Measurements from ENCODE around the gene HSF4. TPM values are rescaled to one million over a fixed set of nuclear protein-coding genes. Genes with fewer than 3 reads are reported as not detected.

Gene HSF4
- total RNA-seq, 3 donors from 2014 or later (not counting 1 experiment from before 2014, with no cell fraction given): 6.9 to 8.3 (median 7.3) TPM

DNA sequence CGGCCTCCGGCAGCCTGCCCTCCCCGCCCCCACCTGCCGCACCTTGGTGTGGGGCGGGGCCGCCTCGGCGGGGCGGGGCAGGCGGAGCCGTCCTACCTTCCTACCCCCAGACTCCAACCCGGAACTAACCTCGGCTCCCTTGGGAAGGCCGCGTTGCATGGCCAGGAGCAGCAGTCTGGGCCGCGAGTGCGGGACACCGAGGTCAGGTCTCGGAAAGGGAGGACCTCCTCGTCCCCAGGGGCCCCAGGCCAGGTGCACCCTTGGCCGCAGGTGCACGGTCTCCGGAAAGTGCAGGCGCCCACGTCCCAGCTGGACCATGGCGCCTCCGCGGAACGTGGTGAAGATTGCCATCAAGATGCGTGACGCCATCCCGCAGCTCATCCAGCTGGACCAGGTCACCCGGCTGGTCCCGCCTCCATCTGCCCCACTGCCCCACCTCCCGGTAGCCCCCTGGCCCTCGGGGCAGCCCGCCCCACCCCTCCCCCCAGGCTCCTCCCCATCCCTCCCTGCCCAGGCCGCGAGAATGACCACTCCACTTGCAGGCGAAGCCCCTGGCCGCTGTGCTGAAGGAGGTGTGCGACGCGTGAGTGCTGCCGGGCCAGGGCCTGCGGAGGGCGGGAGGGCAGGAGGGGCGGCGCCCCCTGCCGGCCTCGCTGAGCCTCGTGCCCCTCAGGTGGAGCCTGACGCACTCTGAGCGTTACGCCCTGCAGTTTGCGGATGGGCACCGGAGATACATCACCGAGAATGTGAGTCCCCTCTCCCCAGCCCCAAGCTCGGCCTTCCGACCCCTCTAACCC lies 34.7 kb downstream of the HSF4 start, which contains the start of gene ELMO3:
Gene ELMO3 (plus strand): TSS at position 121 of the 797 bp plus-strand sequence. CDS start 196 bp downstream, at position 317.
- Mint-ChIP-seq H3K9me3 (no peaks in the 10 kb centered on the region), H3K27ac (peak within 1 kb of the TSS in 1 of 2 donors; percentile 40), H3K4me3 (no peak within 1 kb of the TSS), H3K27me3 (ENCODE audit: low read depth in 2 of 2) (no peaks in the 10 kb centered on the region), H3K36me3 (peaks cover 14% of the 10 kb centered on the region), H3K4me1 (peaks cover 16 to 22% of the 10 kb centered on the region in 2 donors)
- DNase-seq (no peak), ATAC-seq (peak in 1 of 3 donors; percentile 47)
- Histone ChIP-seq H3K4me3 (ENCODE audit: low read length) (no peak within 1 kb of the TSS), H3K27me3 (ENCODE audit: control insufficient read depth, insufficient read depth, low read length) (no peaks in the 10 kb centered on the region), H3K4me1 (ENCODE audit: control insufficient read depth, insufficient read depth, low read length) (no peaks in the 10 kb centered on the region), H3K36me3 (ENCODE audit: control insufficient read depth, insufficient read depth, low read length) (peaks cover 66% of the 10 kb centered on the region), H3K9me3 (ENCODE audit: control insufficient read depth, insufficient read depth, low read length) (no peaks in the 10 kb centered on the region), H3K27ac (ENCODE audit: low read length) (no peak within 1 kb of the TSS)
- TF ChIP-seq, protein P1, sequence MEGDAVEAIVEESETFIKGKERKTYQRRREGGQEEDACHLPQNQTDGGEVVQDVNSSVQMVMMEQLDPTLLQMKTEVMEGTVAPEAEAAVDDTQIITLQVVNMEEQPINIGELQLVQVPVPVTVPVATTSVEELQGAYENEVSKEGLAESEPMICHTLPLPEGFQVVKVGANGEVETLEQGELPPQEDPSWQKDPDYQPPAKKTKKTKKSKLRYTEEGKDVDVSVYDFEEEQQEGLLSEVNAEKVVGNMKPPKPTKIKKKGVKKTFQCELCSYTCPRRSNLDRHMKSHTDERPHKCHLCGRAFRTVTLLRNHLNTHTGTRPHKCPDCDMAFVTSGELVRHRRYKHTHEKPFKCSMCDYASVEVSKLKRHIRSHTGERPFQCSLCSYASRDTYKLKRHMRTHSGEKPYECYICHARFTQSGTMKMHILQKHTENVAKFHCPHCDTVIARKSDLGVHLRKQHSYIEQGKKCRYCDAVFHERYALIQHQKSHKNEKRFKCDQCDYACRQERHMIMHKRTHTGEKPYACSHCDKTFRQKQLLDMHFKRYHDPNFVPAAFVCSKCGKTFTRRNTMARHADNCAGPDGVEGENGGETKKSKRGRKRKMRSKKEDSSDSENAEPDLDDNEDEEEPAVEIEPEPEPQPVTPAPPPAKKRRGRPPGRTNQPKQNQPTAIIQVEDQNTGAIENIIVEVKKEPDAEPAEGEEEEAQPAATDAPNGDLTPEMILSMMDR (IDR thresholded peaks at IDR 0.05): no peak
- intact Hi-C loops (cut with micrococcal nuclease): no loop called here
- WGBS (ENCODE audit: insufficient coverage): 90% methylated on average over 58 of the region's 61 CpGs

DNA sequence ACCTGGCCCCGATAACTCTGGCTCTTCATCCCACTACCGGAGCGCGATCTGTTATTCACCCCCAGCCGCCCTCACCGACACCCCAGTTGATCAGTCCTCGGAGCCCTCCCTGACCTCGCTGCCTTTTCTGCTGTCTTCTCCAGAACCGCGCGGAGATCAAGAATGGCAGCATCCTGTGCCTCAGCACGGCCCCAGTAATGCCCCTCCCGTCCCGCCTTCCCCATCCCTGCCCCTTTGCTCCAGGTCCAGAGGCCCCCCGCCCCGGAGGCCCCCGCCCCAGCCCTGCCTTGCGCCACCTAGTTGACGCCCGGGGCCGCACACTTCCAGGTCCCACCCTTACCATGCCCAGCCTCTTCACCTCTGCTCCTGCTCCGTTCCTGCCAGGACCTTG lies 35.3 kb downstream of the HSF4 start:
- H3K36me3 Mint-ChIP-seq: peaks cover 14% of the 10 kb centered on the region
- Histone ChIP-seq H3K27ac (ENCODE audit: low read length) (no peak overlapping the region), H3K4me3 (ENCODE audit: low read length) (no peak overlapping the region), H3K9me3 (ENCODE audit: control insufficient read depth, insufficient read depth, low read length) (no peaks in the 10 kb centered on the region), H3K4me1 (ENCODE audit: control insufficient read depth, insufficient read depth, low read length) (no peaks in the 10 kb centered on the region), H3K36me3 (ENCODE audit: control insufficient read depth, insufficient read depth, low read length) (peaks cover 63% of the 10 kb centered on the region), H3K27me3 (ENCODE audit: control insufficient read depth, insufficient read depth, low read length) (no peaks in the 10 kb centered on the region)
- TF ChIP-seq, protein P1 (IDR thresholded peaks at IDR 0.05): no peak
- H3K4me3 Mint-ChIP-seq: no peak overlapping the region
- peak in 1 of 3 donors; percentile 14 for ATAC-seq
- H3K9me3 Mint-ChIP-seq: no peaks in the 10 kb centered on the region
- WGBS (ENCODE audit: insufficient coverage): 86% methylated on average over 19 of the region's 22 CpGs
- H3K4me1 Mint-ChIP-seq: peaks cover 16 to 17% of the 10 kb centered on the region in 2 donors
- H3K27me3 Mint-ChIP-seq (ENCODE audit: low read depth in 2 of 2): no peaks in the 10 kb centered on the region
- DNase-seq: no peak
- H3K27ac Mint-ChIP-seq: no peak overlapping the region
- intact Hi-C loops (cut with micrococcal nuclease): no loop called here

DNA sequence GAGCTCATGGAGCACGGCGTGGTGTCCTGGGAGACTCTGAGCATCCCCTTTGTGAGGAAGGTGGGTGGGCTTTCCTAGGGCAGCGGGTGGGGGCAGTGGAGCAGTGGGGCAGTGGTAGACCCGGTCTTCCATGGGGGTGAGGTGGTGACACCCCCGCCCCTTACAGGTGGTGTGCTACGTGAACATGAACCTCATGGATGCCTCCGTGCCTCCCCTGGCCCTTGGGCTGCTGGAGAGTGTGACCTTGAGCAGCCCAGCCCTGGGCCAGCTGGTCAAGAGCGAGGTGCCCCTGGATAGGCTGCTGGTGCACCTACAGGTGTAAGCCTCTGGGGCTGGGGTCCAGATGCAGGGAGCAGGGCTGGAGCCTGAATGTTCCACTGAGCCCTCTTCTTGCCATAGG lies 35.9 kb downstream of the HSF4 start:
- TF ChIP-seq, protein P1 (IDR thresholded peaks at IDR 0.05): no peak
- DNase-seq (no peak), ATAC-seq (no peak)
- Histone ChIP-seq H3K4me3 (ENCODE audit: low read length) (no peak overlapping the region), H3K36me3 (ENCODE audit: control insufficient read depth, insufficient read depth, low read length) (peaks cover 56% of the 10 kb centered on the region), H3K9me3 (ENCODE audit: control insufficient read depth, insufficient read depth, low read length) (no peaks in the 10 kb centered on the region), H3K4me1 (ENCODE audit: control insufficient read depth, insufficient read depth, low read length) (no peaks in the 10 kb centered on the region), H3K27ac (ENCODE audit: low read length) (no peak overlapping the region), H3K27me3 (ENCODE audit: control insufficient read depth, insufficient read depth, low read length) (no peaks in the 10 kb centered on the region)
- H3K4me1 Mint-ChIP-seq: peaks cover 15 to 16% of the 10 kb centered on the region in 2 donors
- WGBS (ENCODE audit: insufficient coverage): 96% methylated on average over 8 of the region's 8 CpGs
- no peaks in the 10 kb centered on the region for H3K9me3 Mint-ChIP-seq
- H3K27ac Mint-ChIP-seq: no peak overlapping the region
- no peaks in the 10 kb centered on the region for H3K27me3 Mint-ChIP-seq (ENCODE audit: low read depth in 2 of 2)
- intact Hi-C loops (cut with micrococcal nuclease): no loop called here
- H3K36me3 Mint-ChIP-seq: peaks cover 14% of the 10 kb centered on the region
- no peak overlapping the region for H3K4me3 Mint-ChIP-seq

Measured in natural killer cell (primary cell).